Uterus (tissue), 2 donors: ENCODE results near the gene ZBP1.

Experiments used
- POLR2A ChIP-seq, 2 donors: fragments of 450-650 bp; IDR thresholded peaks; one replicate each; pipeline ENCODE4 v1.6.1; 2016; ENCODE audit warnings: antibody characterized with exemption in 2 of 2, mild to moderate bottlenecking in 1 of 2, moderate library complexity in 1 of 2
- TF ChIP-seq, protein P1 (sequence below), 4 experiments: fragments of 200-600 bp in 2 of 4; fragments of 450-650 bp in 2 of 4; sonication (generic) in 2 of 4; IDR thresholded peaks; one replicate each; pipeline ENCODE4 v1.5.1; 2016 to 2019; ENCODE audit warnings: antibody characterized with exemption in 4 of 4, mild to moderate bottlenecking in 2 of 4, moderate library complexity in 1 of 4

DNA sequence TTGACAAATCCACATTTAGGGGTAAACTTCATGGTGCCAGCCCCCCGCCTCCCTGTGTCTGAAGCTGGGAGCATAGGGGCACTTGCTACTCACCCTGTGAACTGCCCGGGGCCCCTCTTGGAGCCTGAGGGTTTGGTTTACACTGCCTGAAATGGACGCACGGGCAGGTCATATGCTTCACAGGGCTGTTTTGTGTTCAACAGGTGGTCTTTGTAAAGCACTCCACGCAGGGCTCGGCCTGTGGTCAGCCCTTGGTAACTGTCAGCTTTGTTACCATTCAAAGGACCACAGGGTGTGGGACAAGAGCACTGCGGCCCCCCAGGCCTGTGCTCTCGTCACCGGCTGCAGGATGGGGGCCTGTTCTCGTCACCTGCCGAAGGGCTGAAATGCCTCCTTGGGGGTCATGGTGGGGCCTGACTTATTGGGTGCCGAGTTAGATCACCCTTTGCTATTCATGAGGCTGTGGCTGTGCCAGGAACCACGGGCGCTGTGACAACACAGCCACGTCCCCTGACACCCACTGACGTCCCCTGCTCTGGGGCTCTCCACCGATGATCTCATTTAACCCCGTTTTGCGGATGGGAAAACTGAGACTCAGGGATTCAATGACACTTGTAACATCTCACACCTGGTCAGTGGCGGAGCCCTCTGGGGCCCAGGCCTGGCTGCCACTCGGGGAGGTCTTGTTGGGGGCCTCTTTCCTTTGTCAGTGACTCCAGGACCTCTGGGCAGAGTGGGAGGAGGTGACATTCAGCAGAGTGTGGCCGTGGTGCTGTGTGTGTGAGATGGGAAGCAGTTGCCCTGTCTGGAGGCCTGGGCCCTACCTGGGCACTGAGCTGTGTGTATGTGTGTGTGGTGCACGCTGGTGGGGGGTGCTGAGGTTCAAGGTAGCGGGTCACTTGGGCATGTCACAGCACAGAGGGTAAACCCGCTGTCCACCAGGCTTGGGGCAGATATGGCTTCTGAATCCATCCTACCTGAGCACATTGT is 24.9 kb downstream of the ZBP1 start:
- TF ChIP-seq, protein P1, sequence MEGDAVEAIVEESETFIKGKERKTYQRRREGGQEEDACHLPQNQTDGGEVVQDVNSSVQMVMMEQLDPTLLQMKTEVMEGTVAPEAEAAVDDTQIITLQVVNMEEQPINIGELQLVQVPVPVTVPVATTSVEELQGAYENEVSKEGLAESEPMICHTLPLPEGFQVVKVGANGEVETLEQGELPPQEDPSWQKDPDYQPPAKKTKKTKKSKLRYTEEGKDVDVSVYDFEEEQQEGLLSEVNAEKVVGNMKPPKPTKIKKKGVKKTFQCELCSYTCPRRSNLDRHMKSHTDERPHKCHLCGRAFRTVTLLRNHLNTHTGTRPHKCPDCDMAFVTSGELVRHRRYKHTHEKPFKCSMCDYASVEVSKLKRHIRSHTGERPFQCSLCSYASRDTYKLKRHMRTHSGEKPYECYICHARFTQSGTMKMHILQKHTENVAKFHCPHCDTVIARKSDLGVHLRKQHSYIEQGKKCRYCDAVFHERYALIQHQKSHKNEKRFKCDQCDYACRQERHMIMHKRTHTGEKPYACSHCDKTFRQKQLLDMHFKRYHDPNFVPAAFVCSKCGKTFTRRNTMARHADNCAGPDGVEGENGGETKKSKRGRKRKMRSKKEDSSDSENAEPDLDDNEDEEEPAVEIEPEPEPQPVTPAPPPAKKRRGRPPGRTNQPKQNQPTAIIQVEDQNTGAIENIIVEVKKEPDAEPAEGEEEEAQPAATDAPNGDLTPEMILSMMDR (IDR thresholded peaks at IDR 0.05): no peak
- TF ChIP-seq POLR2A (IDR thresholded peaks at IDR 0.05): no peak
